Mucosa of descending colon (tissue), 3 donors: ENCODE measurements around the gene HOXA3. TPM values are rescaled to one million over a fixed set of nuclear protein-coding genes. Genes with fewer than 3 reads are reported as not detected.

Experiments
- ATAC-seq: fragments of 200-7000 bp; cut with Tn5 transposase; one replicate; pipeline ENCODE4 v1.9.1; 2020; ENCODE audit warnings: mild to moderate bottlenecking, moderate library complexity
- DNase-seq, 3 donors: peaks; one replicate each; pipeline ENCODE4 v3.0.0-alpha.2; 2020
- H3K36me3 ChIP-seq: fragments of 200-600 bp; one replicate; pipeline ENCODE4 v1.8.0; 2021; ENCODE audit warnings: low read depth, mild to moderate bottlenecking
- H3K4me1 ChIP-seq: fragments of 200-600 bp; one replicate; pipeline ENCODE4 v1.8.0; 2021; ENCODE audit warnings: low read depth, mild to moderate bottlenecking
- H3K4me3 ChIP-seq: fragments of 200-600 bp; one replicate; pipeline ENCODE4 v1.8.0; 2021; ENCODE audit warnings: mild to moderate bottlenecking
- H3K9me3 ChIP-seq: fragments of 200-600 bp; one replicate; pipeline ENCODE4 v1.8.0; 2021; ENCODE audit warnings: mild to moderate bottlenecking
- intact Hi-C, 2 donors: fragments of 100-400 bp; cut with DNase I in 1 of 2; cut with micrococcal nuclease in 1 of 2; formaldehyde crosslinking; loops; one replicate each; pipeline versions ENCODE4 v1.11.0 to v1.11.1; 2022; cut with DNase I, micrococcal nuclease
- total RNA-seq, 3 donors: library from RNA; stranded (reverse); fragmentation: NEBNext Ultra II Directional in 2 of 3; extraction: Animal tissue kit (Norgen Biotek cat#: 25700) in 2 of 3; gene quantifications; one replicate each; pipeline versions ENCODE4 v1.2.1 to v1.2.4, GENCODE V29; 2021 to 2023
- TF ChIP-seq, protein P1 (sequence below): fragments of 200-600 bp; IDR thresholded peaks from one replicate; pipeline ENCODE4 v1.8.0; 2022; ENCODE audit warnings: antibody characterized with exemption, mild to moderate bottlenecking
- donor health status: DM: no; HTN: no; CAD: no; lungs with moderate emphysema.
- donor health status: DM: no; HTN: no; CAD: no.
- donor health status: DM: no; HTN: yes; CAD: no.

Gene HOXA3
- total RNA-seq, 3 donors from 2014 or later = 19.9 to 38.1 (median 20.5) TPM

DNA sequence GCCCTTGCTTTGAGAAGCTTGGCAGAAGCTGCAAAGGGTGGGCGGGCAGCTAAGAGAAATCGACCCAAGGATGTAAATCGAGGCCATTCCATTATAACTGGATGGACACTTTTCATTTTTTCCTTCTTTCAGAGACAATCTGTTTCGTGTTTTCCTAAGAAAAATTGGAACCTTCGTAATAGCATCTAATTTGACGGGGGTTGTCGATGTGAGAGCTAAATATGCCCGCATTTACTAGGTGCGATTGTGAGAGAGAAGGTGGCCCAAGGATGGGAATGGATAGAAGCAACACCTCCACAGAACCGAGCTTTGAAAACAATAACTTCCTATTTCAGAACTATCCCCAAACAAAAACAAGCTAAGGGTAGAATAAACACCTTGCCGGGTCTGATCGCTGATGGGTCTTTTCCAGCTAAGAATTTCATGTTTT is 21.0 kb downstream of the HOXA3 start:
- Histone ChIP-seq H3K9me3 (no peaks in the 10 kb centered on the region), H3K36me3 (no peaks in the 10 kb centered on the region), H3K4me3 (peak overlapping the region; percentile 15), H3K4me1 (peaks cover 56% of the 10 kb centered on the region)
- DNase-seq (peak in 1 of 3 donors; percentile 4), ATAC-seq (no peak)
- intact Hi-C loops = no loop called here
- TF ChIP-seq, protein P1, sequence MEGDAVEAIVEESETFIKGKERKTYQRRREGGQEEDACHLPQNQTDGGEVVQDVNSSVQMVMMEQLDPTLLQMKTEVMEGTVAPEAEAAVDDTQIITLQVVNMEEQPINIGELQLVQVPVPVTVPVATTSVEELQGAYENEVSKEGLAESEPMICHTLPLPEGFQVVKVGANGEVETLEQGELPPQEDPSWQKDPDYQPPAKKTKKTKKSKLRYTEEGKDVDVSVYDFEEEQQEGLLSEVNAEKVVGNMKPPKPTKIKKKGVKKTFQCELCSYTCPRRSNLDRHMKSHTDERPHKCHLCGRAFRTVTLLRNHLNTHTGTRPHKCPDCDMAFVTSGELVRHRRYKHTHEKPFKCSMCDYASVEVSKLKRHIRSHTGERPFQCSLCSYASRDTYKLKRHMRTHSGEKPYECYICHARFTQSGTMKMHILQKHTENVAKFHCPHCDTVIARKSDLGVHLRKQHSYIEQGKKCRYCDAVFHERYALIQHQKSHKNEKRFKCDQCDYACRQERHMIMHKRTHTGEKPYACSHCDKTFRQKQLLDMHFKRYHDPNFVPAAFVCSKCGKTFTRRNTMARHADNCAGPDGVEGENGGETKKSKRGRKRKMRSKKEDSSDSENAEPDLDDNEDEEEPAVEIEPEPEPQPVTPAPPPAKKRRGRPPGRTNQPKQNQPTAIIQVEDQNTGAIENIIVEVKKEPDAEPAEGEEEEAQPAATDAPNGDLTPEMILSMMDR = no peak

- peaks cover 56% of the 10 kb centered on the region for H3K4me1 ChIP-seq
- H3K36me3 ChIP-seq = no peaks in the 10 kb centered on the region
Measured at GRCh38 chr7:27130540-27131389, 21.6 kb downstream of the HOXA3 start, which contains the start of gene HOXA4. HOXA4 (minus strand) TSS chr7:27130757; CDS start chr7:27130733, 24 bp downstream.

GRCh38 chr7:27129729-27130539 is 22.4 kb downstream of the HOXA3 start:
- peaks cover 56% of the 10 kb centered on the region for H3K4me1 ChIP-seq
- no peaks in the 10 kb centered on the region for H3K9me3 ChIP-seq
- H3K4me3 ChIP-seq = peak overlapping the region; percentile 31
- DNase-seq (peak; percentile 70 to 78 (median 75)), ATAC-seq (peak; percentile 68)
- H3K36me3 ChIP-seq = no peaks in the 10 kb centered on the region
- intact Hi-C loops = no loop called here
- TF ChIP-seq, protein P1 = no peak

More at GRCh38 chr7:27130540-27131389, 21.6 kb downstream of the HOXA3 start, which contains the start of gene HOXA4:
- intact Hi-C loops = no loop called here
- no peaks in the 10 kb centered on the region for H3K9me3 ChIP-seq
- TF ChIP-seq, protein P1 = no peak
- peak within 1 kb of the TSS; percentile 31 for H3K4me3 ChIP-seq
- DNase-seq = peak; percentile 94 to 95 (median 94)
- ATAC-seq = peak; percentile 94

- H3K4me3 ChIP-seq = no peak overlapping the region
- TF ChIP-seq, protein P1 = no peak
- H3K36me3 ChIP-seq = no peaks in the 10 kb centered on the region
- ATAC-seq (no peak), DNase-seq (peak in 2 of 3 donors; percentile 39 to 59)
- H3K9me3 ChIP-seq = no peaks in the 10 kb centered on the region
- peaks cover 54% of the 10 kb centered on the region for H3K4me1 ChIP-seq
- intact Hi-C loops = no loop called here
Measured at GRCh38 chr7:27128776-27129728, 23.3 kb downstream of the HOXA3 start.

- peaks cover 51% of the 10 kb centered on the region for H3K4me1 ChIP-seq
- DNase-seq (peak in 1 of 3 donors; percentile 20), ATAC-seq (no peak)
- no peaks in the 10 kb centered on the region for H3K9me3 ChIP-seq
- intact Hi-C loops = no loop called here
- TF ChIP-seq, protein P1 = no peak
- no peaks in the 10 kb centered on the region for H3K36me3 ChIP-seq
- H3K4me3 ChIP-seq = no peak overlapping the region
Measured at GRCh38 chr7:27128034-27128433, 24.3 kb downstream of the HOXA3 start.
